HG03558 (cell line): ENCODE measurements around the gene NASP.

Source experiments
- ATAC-seq: cut with Tn5 transposase; IDR thresholded peaks from one replicate; pipeline ENCODE4 v1.9.1; 2021; ENCODE audit warnings: moderate number of reproducible peaks; ENCODE audit not compliant: unreplicated experiment; ENCODE audit errors: extremely low read depth

The NASP gene

DNA sequence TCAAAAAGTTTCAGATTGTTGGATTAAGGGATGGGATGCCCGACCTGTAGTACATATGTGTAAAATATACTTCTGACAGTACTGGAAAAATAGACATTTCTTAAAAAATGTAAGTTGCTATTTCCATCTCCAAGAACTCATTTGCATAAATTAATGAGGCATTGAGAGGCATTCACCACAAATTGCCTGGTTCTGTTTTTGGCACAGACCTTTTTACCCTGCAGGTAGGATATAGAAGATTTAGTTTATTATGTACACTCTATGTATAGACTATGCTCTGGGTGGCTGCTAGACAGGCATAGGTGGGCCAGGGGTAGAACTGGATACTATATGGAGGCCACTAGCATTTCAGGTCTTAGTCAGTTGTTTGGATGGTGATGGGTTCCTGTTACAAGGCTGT is 32.0 kb downstream of the NASP start:
- ATAC-seq: no peak

GRCh38 chr1:45617618-45618017 is 33.8 kb downstream of the NASP start:
- no peak for ATAC-seq

GRCh38 chr1:45619149-45619921 is 35.5 kb downstream of the NASP start:
- ATAC-seq: no peak

GRCh38 chr1:45620588-45621500 is 37.0 kb downstream of the NASP start:
- no peak for ATAC-seq

DNA sequence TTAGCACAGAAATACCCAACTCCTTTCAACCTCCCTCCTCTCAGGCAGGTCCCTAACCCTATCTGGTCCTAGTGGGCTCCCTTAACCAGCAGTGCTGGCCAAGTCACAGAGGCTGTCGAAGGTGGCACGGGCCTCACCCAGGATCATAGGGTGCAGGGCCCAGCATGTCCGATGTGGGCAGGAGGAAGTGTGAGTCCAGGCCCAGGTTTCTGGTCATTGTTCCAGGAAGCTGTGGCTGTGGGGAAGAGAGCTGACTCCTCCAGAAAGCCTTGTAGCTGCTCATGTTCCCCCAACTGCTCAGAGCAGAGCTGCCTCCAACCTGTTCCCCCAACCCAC is 37.6 kb downstream of the NASP start:
- no peak for ATAC-seq

DNA sequence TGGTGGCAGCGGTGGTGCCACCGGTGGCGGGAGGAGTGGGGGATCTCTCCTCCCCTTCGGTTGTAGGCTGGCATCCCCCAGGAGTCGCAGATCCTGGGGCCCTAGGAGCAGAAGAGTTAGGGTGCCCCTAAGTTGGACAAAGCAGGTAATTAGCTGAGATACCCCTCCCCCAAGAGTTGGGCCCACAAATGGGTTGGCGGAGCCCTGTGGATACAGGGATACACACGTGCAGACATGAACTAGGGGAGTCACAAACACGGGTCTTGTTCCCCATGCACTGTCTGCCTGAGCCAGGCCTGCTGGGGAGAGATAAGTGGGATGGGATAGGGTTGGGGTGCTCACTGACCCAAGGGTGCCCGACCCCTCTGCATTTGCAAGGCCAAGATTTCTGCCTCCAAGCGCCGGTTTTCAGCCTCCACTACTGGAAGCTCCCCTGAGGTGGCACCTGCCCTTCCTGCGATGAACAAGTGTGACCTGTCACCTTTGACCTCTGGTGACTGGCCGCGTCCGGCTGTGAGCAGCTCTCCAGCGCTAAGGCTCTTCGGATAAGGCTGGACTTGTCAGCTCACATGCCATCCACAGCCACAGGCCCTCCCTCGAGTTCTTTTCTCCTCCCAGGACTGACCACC is 38.2 kb downstream of the NASP start:
- no peak for ATAC-seq

GRCh38 chr1:45622524-45623394 is 38.9 kb downstream of the NASP start:
- ATAC-seq: no peak

- ATAC-seq: no peak
Measured at GRCh38 chr1:45623972-45624371, 40.1 kb downstream of the NASP start, which contains the start of gene CCDC17. Gene CCDC17 (minus strand): TSS chr1:45624054. CDS start chr1:45623909, 145 bp downstream.

- ATAC-seq: no peak
Measured at GRCh38 chr1:45629035-45629434, 45.2 kb downstream of the NASP start.

- no peak for ATAC-seq
Measured at GRCh38 chr1:45630429-45630828, 46.6 kb downstream of the NASP start.

GRCh38 chr1:45635211-45635610 is 51.4 kb downstream of the NASP start:
- no peak for ATAC-seq

- no peak for ATAC-seq
Measured at GRCh38 chr1:45640293-45640692, 56.5 kb downstream of the NASP start.

DNA sequence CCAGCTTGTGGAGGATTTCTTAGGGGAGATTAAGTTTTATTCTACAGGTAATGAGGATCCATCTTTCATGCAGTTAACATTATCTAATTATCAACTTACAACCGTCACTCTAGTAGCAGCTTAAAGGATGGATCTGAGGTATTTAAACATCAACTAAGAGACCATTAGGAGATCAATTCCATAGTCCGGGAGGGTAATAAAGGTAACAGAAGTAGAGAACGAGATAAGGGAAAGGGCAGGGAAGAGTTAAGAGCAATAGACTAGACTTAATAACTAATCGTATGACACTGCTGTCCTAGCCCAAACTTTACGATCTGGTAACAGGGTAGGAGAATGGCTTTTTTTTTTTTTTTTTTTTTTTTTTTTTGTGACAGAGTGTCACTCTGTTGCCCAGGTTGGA is 59.5 kb downstream of the NASP start:
- ATAC-seq: no peak

DNA sequence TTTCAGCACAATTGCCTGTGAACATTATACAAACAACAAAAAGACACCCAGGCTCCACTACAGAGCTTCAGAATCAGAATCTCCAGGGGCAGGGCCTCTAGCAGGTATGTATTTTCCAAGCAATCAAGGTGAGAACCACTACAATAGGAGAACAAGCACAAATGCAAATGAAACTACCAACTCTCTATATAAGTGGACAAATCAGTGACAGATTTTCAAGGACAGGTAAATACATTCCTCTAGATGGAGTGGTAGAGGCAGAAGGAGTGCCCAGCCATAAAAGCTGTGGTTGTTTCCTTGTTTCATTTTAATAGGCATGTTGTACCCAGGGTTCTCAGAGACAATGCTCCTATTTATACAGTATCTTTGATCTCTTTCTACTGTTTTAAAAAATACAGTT is 60.1 kb downstream of the NASP start:
- no peak for ATAC-seq

- no peak for ATAC-seq
Measured at GRCh38 chr1:45644661-45645060, 60.8 kb downstream of the NASP start.

- no peak for ATAC-seq
Measured at GRCh38 chr1:45647248-45648021, 63.6 kb downstream of the NASP start.

GRCh38 chr1:45654540-45655280 is 70.9 kb downstream of the NASP start:
- no peak for ATAC-seq

GRCh38 chr1:45656573-45657226 is 72.9 kb downstream of the NASP start:
- no peak for ATAC-seq
